Upper lobe of right lung (tissue), 1 donor: Measurements from ENCODE around the gene PDE6C. TPM values are rescaled to one million over a fixed set of nuclear protein-coding genes. Genes with fewer than 3 reads are reported as not detected.

Experiments used
- ATAC-seq: fragments of 200-7000 bp; cut with Tn5 transposase; one replicate; pipeline ENCODE4 v1.9.1; 2020; ENCODE audit warnings: mild to moderate bottlenecking, moderate library complexity
- DNase-seq: peaks from one replicate; pipeline ENCODE4 v3.0.0-alpha.2; 2020
- H3K27ac ChIP-seq: fragments of 200-600 bp; one replicate; pipeline ENCODE4 v1.8.0; 2022
- H3K27me3 ChIP-seq: fragments of 200-600 bp; one replicate; pipeline ENCODE4 v1.8.0; 2022; ENCODE audit warnings: mild to moderate bottlenecking
- H3K36me3 ChIP-seq: fragments of 200-600 bp; one replicate; pipeline ENCODE4 v1.8.0; 2022
- H3K4me1 ChIP-seq: fragments of 200-600 bp; one replicate; pipeline ENCODE4 v1.8.0; 2022
- H3K4me3 ChIP-seq: fragments of 200-600 bp; one replicate; pipeline ENCODE4 v1.8.0; 2022; ENCODE audit warnings: mild to moderate bottlenecking
- H3K9me3 ChIP-seq: fragments of 200-600 bp; one replicate; pipeline ENCODE4 v1.8.0; 2022
- intact Hi-C: fragments of 100-400 bp; cut with DNase I; formaldehyde crosslinking; loops from one replicate; pipeline ENCODE4 v1.11.0; 2022
- total RNA-seq: library from RNA; stranded (reverse); fragmentation: NEBNext Ultra II Directional; extraction: Animal tissue kit (Norgen Biotek cat#: 25700); gene quantifications from one replicate; pipeline ENCODE4 v1.2.1, GENCODE V29; 2021
- TF ChIP-seq, protein P1 (sequence below): fragments of 200-600 bp; IDR thresholded peaks from one replicate; pipeline ENCODE4 v1.8.0; 2022; ENCODE audit warnings: antibody characterized with exemption
- donor health status: DM: no; HTN: yes; CAD: no; lungs with severe emphysema.

Gene PDE6C
- total RNA-seq, 1 donor from 2014 or later, result not detected

DNA sequence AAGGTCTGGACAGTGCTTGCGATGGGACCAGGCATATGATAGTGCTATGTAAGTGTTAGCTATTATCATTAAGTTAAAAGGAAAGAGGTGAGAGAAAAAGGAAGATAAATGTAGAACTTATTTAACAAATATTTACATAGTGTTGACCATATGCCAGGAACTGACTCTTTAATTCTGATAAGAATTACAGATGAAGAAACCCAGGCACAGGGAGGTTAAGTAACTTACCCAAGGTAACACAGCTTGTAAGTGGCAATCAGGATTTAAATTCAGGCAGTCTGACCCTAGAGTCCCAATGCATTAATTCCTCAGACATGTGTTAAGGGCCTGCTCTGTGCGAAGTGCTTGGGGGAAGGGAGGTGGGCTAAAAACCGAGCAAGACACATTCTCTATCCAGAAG lies 34.8 kb upstream of the PDE6C start:
- Histone ChIP-seq H3K27me3 (no peaks in the 10 kb centered on the region), H3K4me3 (no peak overlapping the region), H3K4me1 (peaks cover 9% of the 10 kb centered on the region), H3K36me3 (no peaks in the 10 kb centered on the region), H3K27ac (no peak overlapping the region), H3K9me3 (no peaks in the 10 kb centered on the region)
- no peak for DNase-seq
- no peak for ATAC-seq
- intact Hi-C loops, result no loop called here
- TF ChIP-seq, protein P1, sequence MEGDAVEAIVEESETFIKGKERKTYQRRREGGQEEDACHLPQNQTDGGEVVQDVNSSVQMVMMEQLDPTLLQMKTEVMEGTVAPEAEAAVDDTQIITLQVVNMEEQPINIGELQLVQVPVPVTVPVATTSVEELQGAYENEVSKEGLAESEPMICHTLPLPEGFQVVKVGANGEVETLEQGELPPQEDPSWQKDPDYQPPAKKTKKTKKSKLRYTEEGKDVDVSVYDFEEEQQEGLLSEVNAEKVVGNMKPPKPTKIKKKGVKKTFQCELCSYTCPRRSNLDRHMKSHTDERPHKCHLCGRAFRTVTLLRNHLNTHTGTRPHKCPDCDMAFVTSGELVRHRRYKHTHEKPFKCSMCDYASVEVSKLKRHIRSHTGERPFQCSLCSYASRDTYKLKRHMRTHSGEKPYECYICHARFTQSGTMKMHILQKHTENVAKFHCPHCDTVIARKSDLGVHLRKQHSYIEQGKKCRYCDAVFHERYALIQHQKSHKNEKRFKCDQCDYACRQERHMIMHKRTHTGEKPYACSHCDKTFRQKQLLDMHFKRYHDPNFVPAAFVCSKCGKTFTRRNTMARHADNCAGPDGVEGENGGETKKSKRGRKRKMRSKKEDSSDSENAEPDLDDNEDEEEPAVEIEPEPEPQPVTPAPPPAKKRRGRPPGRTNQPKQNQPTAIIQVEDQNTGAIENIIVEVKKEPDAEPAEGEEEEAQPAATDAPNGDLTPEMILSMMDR, result no peak

GRCh38 chr10:93579089-93579488 lies 33.2 kb upstream of the PDE6C start:
- ATAC-seq, result no peak
- no peak overlapping the region for H3K27ac ChIP-seq
- TF ChIP-seq, protein P1, result no peak
- no peak for DNase-seq
- H3K4me1 ChIP-seq, result no peaks in the 10 kb centered on the region
- no peaks in the 10 kb centered on the region for H3K9me3 ChIP-seq
- H3K27me3 ChIP-seq, result no peaks in the 10 kb centered on the region
- H3K36me3 ChIP-seq, result no peaks in the 10 kb centered on the region
- intact Hi-C loops, result no loop called here
- no peak overlapping the region for H3K4me3 ChIP-seq

- Histone ChIP-seq H3K4me1 (no peaks in the 10 kb centered on the region), H3K27me3 (no peaks in the 10 kb centered on the region), H3K27ac (no peak overlapping the region), H3K36me3 (no peaks in the 10 kb centered on the region), H3K9me3 (no peaks in the 10 kb centered on the region), H3K4me3 (no peak overlapping the region)
- TF ChIP-seq, protein P1, result no peak
- DNase-seq (no peak), ATAC-seq (no peak)
- intact Hi-C loops, result no loop called here
These were observed 32.2 kb upstream of the PDE6C start for GRCh38 chr10:93579985-93580711.

- H3K4me1 ChIP-seq, result no peaks in the 10 kb centered on the region
- H3K36me3 ChIP-seq, result no peaks in the 10 kb centered on the region
- DNase-seq (no peak), ATAC-seq (no peak)
- TF ChIP-seq, protein P1, result no peak
- H3K9me3 ChIP-seq, result no peaks in the 10 kb centered on the region
- no peaks in the 10 kb centered on the region for H3K27me3 ChIP-seq
- intact Hi-C loops, result no loop called here
- no peak overlapping the region for H3K4me3 ChIP-seq
- no peak overlapping the region for H3K27ac ChIP-seq
These were observed 31.5 kb upstream of the PDE6C start for GRCh38 chr10:93580828-93581227.

DNA sequence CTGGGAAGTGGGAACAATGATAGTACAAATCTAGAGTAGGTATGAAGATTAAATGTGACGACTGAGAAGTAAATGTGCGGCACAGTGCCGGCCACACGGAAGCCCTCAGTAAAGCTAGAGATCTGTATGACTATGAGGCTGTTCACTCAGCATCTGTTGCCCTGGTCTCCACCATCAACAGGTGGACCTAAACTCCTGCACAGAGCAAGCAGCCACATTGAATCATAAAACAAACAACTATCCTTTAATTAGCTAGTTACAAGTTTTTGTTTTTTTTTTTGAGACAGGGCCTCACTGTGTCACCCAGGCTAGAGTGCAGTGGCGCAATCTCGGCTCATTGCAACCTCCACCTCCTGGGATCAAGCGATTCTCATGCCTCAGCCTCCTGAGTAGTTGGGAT lies 27.9 kb upstream of the PDE6C start:
- ATAC-seq, result no peak
- Histone ChIP-seq H3K27me3 (no peaks in the 10 kb centered on the region), H3K4me1 (no peaks in the 10 kb centered on the region), H3K36me3 (no peaks in the 10 kb centered on the region), H3K9me3 (no peaks in the 10 kb centered on the region), H3K27ac (no peak overlapping the region), H3K4me3 (no peak overlapping the region)
- no peak for DNase-seq
- TF ChIP-seq, protein P1, result no peak
- intact Hi-C loops, result no loop called here
